Measurements from ENCODE around the gene GH2. TPM values are rescaled to one million over a fixed set of nuclear protein-coding genes. Genes with fewer than 3 reads are reported as not detected.
"Not testable (repeated sequence)": the region's sequence is repeated elsewhere in the genome, so short reads cannot be mapped to it uniquely, and the experiment has no call there.

GH2 gene
- total RNA-seq, 1 donor from 2014 or later: not detected

DNA sequence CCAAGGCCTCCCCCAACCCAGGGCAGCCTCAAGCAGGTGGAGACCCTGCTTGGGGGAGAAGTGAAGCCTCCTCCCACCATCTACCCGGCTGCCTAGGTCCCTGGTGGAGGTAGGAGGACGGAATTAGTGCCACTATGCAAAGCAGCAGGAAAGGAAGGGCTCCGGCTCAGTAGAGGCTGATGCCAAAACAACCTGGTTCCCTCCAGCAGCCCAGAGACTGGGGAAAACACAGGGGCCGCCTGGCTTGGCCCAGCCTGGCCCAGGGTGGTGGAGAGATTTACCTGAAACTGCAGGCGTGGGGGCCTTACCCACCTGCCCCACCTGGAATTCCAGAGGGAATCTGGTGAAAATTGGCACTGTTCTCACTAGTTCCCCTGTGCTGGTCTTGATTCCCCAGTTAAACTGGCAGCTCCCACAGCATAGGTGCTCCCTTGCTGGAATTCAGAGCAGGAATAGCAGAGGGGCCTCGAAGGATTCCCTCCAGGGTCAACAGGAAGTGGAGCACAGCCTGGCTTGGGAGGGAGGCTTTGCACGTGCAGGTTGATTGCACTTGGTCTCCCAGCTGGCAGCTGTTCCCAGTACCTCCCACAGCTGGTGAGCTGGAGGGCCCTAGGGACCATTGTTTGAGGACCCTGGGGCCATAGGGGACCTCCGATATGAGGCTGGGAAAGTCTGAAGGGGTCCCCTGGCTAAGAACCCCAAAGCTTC, 45.9 kb upstream of the GH2 start:
- DNase-seq (ENCODE audit: low read depth): no peak
- TF ChIP-seq, protein P1, sequence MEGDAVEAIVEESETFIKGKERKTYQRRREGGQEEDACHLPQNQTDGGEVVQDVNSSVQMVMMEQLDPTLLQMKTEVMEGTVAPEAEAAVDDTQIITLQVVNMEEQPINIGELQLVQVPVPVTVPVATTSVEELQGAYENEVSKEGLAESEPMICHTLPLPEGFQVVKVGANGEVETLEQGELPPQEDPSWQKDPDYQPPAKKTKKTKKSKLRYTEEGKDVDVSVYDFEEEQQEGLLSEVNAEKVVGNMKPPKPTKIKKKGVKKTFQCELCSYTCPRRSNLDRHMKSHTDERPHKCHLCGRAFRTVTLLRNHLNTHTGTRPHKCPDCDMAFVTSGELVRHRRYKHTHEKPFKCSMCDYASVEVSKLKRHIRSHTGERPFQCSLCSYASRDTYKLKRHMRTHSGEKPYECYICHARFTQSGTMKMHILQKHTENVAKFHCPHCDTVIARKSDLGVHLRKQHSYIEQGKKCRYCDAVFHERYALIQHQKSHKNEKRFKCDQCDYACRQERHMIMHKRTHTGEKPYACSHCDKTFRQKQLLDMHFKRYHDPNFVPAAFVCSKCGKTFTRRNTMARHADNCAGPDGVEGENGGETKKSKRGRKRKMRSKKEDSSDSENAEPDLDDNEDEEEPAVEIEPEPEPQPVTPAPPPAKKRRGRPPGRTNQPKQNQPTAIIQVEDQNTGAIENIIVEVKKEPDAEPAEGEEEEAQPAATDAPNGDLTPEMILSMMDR (IDR thresholded peaks at IDR 0.05; ENCODE audit: insufficient read depth, low read length, poor library complexity, severe bottlenecking): no peak
- Histone ChIP-seq H3K27me3 (ENCODE audit: control insufficient read depth, insufficient read depth, low read length) (no peaks in the 10 kb centered on the region), H3K4me3 (ENCODE audit: low read depth, low read length) (no peak overlapping the region), H3K36me3 (ENCODE audit: control insufficient read depth, insufficient read depth, low read length) (no peaks in the 10 kb centered on the region)

DNA sequence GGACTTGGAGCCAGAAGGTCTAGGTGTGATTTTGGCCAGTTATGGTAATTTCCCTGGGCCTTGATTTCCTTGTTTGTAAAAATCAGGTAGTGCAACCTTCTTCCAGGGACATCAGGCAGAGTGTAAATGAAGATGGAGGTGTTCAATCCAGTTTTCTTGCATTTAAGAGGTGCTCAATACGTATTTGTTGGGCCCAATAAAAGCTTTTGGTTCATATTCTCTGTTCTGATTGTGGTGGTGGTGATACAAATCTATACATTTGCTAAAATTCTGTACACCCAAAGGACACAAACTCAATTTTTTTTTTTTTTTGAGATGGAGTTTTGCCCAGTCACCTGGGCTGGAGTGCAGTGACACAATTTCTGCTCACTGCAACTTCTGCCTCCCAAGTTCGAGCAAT, 44.4 kb upstream of the GH2 start:
- no peaks in the 10 kb centered on the region for H3K27me3 ChIP-seq (ENCODE audit: control insufficient read depth, insufficient read depth, low read length)
- H3K4me3 ChIP-seq (ENCODE audit: low read depth, low read length): no peak overlapping the region
- no peak for DNase-seq (ENCODE audit: low read depth)
- no peaks in the 10 kb centered on the region for H3K36me3 ChIP-seq (ENCODE audit: control insufficient read depth, insufficient read depth, low read length)
- TF ChIP-seq, protein P1 (IDR thresholded peaks at IDR 0.05; ENCODE audit: insufficient read depth, low read length, poor library complexity, severe bottlenecking): no peak

DNA sequence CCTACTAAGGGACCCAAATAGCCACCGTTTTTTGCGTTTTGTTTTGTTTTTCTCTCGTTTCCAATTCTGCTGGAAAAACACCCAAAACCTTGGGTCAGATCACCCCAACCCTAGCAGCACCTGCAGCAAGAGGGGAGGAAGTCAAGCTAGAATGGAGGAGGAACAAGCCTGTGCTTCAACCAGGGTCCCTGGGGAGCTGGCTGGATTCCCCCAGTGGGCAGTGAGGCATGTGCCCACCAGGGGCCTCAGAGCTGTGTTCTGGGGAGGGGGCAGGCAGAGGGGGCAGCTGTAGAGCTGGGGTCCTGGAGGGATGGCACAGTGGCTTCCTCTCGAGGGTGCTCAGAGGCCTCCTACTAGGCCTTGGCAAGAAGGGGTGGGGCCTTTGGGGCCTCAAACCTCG, 43.9 kb upstream of the GH2 start:
- H3K4me3 ChIP-seq (ENCODE audit: low read depth, low read length): no peak overlapping the region
- DNase-seq (ENCODE audit: low read depth): no peak
- no peaks in the 10 kb centered on the region for H3K36me3 ChIP-seq (ENCODE audit: control insufficient read depth, insufficient read depth, low read length)
- H3K27me3 ChIP-seq (ENCODE audit: control insufficient read depth, insufficient read depth, low read length): no peaks in the 10 kb centered on the region
- TF ChIP-seq, protein P1 (IDR thresholded peaks at IDR 0.05; ENCODE audit: insufficient read depth, low read length, poor library complexity, severe bottlenecking): no peak

DNA sequence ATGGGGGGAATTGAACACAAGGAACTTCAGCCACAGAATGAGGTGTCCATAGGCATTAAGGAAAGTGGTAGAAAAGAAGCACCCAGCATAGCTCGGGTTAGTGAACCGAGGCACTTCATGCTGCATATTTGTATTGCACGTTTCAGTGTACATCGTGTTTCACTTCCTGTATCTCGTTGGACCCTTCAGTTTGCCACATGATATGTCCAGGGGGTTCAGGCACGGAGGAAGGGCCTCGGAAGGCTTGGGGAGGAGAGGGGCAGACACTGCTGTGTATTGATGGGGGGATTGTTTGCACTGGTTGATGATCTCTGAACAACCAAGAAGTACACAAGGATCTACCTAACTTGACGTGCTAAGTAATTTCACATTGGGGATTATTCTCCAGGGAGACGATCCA, 40.7 kb upstream of the GH2 start:
- not testable (repeated sequence) for DNase-seq (ENCODE audit: low read depth); H3K36me3 ChIP-seq (ENCODE audit: control insufficient read depth, insufficient read depth, low read length)
- peaks cover 10% of the 10 kb centered on the region for H3K27me3 ChIP-seq (ENCODE audit: control insufficient read depth, insufficient read depth, low read length)

DNA sequence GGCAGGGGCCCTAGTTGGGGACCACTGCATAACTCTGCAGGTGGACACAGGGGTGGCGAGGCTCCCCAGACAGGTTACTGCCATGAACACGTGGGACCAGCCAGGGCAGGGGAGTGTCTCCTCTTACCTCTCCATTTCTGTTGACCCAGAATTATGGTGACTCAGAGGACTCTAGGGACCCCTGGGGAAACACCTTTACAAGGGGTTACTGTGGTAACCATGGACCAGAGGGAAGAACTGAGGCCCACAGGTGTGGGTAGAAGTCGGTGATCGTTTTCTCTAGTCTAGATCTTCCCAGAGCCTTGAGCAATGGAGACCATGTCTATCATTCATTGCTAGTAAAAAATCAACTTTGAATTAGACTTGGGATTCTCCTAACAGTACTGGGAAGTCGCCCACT, 39.0 kb upstream of the GH2 start:
- not testable (repeated sequence) for H3K36me3 ChIP-seq (ENCODE audit: control insufficient read depth, insufficient read depth, low read length); H3K4me3 ChIP-seq (ENCODE audit: low read depth, low read length); DNase-seq (ENCODE audit: low read depth)
- H3K27me3 ChIP-seq (ENCODE audit: control insufficient read depth, insufficient read depth, low read length): peaks cover 10% of the 10 kb centered on the region

More for the DNA sequence above, 40.7 kb upstream of the GH2 start:
- not testable (repeated sequence) for H3K4me3 ChIP-seq (ENCODE audit: low read depth, low read length)

DNA sequence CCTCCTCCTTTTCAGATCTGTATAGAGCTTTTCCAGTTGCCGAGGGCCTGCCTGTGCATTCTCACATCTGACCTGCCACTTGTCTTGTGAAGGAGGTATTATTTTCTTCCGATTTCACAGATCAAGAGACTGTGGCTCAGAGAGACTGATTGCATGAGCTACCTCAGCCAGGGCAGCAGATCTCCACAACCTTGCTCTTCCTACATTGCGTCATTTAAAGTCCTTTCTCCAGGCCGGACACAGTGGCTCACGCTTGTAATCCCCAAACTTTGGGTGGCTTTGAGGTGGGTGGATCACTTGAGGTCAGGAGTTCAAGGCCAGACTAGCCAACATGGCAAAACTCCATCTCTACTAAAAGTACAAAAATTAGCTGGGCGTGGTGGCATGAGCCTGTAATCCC, 38.3 kb upstream of the GH2 start:
- not testable (repeated sequence) for DNase-seq (ENCODE audit: low read depth); H3K4me3 ChIP-seq (ENCODE audit: low read depth, low read length); H3K36me3 ChIP-seq (ENCODE audit: control insufficient read depth, insufficient read depth, low read length)
- peaks cover 10% of the 10 kb centered on the region for H3K27me3 ChIP-seq (ENCODE audit: control insufficient read depth, insufficient read depth, low read length)

DNA sequence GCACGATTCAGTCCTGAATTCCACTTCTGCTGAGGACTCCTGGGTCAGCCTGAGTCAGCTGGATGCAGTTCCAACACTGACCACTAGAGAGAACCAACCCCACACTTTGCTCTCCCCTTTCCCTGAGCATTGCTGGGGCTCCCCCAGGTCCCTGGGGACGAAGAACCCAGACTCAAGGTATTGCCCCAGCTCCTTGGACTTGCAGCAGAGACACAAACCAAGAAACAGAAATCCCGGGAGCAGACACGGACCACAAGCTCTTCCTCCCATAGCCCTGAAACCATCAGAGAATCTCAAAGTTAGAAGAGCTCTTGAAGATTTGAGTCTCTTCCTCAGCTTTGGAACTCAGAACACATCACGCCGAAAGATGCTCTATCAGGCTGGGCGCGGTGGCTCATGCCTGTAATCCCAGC, 37.6 kb upstream of the GH2 start:
- Histone ChIP-seq H3K27me3 (ENCODE audit: control insufficient read depth, insufficient read depth, low read length) (peaks cover 10% of the 10 kb centered on the region), H3K4me3 (ENCODE audit: low read depth, low read length) (no peak overlapping the region), H3K36me3 (ENCODE audit: control insufficient read depth, insufficient read depth, low read length) (no peaks in the 10 kb centered on the region)
- DNase-seq (ENCODE audit: low read depth): peak; percentile 7
- TF ChIP-seq, protein P1 (IDR thresholded peaks at IDR 0.05; ENCODE audit: insufficient read depth, low read length, poor library complexity, severe bottlenecking): peak; percentile 94

DNA sequence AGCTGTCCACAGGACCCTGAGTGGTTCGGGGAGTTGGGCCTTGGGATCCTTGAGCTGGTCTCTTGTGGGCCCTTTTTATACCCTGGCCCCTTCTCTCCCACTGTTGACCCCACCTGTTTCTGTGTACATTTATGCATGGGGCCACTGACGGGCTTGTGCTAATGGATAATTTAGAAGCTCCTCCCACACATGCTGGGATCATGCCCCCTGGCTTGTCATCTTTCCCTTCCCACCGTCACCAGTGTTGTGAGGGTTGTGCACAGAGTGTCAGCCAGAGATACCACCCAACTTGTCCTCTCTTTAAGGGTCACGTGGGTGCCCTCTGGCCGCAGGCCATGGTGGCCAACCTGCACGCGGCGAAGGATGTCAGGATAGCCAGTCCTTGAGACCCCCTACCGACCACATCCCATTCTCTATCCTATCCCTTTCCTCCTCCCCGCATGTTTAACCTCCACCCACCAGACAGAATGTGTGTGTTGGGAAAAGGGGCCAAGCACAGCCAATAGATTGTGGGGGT, 37.1 kb upstream of the GH2 start, which contains the start of gene GH1:
Gene GH1 (minus strand): TSS at position 51 of the 517 bp plus-strand sequence. CDS start 63 bp downstream, outside the sequence.
- H3K36me3 ChIP-seq (ENCODE audit: control insufficient read depth, insufficient read depth, low read length): not testable (repeated sequence)

More for the DNA sequence above, 37.1 kb upstream of the GH2 start, which contains the start of gene GH1:
- H3K27me3 ChIP-seq (ENCODE audit: control insufficient read depth, insufficient read depth, low read length): peaks cover 10% of the 10 kb centered on the region
- not testable (repeated sequence) for H3K4me3 ChIP-seq (ENCODE audit: low read depth, low read length); DNase-seq (ENCODE audit: low read depth)
